ENCODE measurements around the gene KIR3DL2.

DNA sequence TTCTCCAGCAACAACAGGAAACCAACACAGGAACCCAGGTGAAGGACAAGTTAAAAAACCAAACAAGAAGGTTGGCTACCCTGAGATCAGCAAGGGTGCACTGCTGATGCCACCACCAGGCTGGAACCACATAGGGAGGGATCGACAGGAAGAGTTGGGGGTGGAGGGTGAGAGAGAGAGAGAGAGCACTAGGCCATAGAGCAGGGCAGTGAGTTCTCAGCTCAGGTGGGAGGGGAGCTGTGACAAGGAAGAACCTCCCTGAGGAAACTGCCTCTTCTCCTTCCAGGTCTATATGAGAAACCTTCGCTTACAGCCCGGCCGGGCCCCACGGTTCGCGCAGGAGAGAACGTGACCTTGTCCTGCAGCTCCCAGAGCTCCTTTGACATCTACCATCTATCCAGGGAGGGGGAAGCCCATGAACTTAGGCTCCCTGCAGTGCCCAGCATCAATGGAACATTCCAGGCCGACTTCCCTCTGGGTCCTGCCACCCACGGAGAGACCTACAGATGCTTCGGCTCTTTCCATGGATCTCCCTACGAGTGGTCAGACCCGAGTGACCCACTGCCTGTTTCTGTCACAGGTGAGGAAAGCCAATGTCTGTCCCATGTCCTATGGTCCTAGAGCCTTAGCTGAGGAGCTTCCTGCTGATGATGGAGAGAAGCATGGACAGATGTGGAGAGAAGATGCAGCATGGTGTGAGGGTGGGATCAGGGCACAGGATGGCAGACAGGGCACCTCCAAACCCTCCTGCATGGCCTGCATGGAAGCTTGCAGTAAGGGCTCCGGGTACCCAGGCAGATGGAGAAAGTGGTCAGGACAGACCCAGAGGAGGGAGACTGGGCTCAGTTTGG lies 44.4 kb upstream of the KIR3DL2 start:
- no peak for TF ChIP-seq POLR2A (IDR thresholded peaks at IDR 0.05)
- TF ChIP-seq, protein P1, sequence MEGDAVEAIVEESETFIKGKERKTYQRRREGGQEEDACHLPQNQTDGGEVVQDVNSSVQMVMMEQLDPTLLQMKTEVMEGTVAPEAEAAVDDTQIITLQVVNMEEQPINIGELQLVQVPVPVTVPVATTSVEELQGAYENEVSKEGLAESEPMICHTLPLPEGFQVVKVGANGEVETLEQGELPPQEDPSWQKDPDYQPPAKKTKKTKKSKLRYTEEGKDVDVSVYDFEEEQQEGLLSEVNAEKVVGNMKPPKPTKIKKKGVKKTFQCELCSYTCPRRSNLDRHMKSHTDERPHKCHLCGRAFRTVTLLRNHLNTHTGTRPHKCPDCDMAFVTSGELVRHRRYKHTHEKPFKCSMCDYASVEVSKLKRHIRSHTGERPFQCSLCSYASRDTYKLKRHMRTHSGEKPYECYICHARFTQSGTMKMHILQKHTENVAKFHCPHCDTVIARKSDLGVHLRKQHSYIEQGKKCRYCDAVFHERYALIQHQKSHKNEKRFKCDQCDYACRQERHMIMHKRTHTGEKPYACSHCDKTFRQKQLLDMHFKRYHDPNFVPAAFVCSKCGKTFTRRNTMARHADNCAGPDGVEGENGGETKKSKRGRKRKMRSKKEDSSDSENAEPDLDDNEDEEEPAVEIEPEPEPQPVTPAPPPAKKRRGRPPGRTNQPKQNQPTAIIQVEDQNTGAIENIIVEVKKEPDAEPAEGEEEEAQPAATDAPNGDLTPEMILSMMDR (IDR thresholded peaks at IDR 0.05) = no peak
